PC-9 (cell line): Measurements from ENCODE around the gene SAMD11. TPM values are rescaled to one million over a fixed set of nuclear protein-coding genes. Genes with fewer than 3 reads are reported as not detected.
A peak's percentile ranks its signal among the peaks of the same experiment; 100 is the strongest.

Source experiments
- BruUV-seq: library from RNA; stranded (reverse); fragments of 400-500 nt; replicated peaks from 2 replicates; lab custom pipeline; 2021; lab: Mats Ljungman, UMichigan
- CTCF ChIA-PET: fragments of 300-600 bp; sonication (Branson Sonifier 250); formaldehyde crosslinking; loops from one replicate; lab custom pipeline; 2022; ENCODE audit warnings: antibody characterized with exemption; lab: Charles Lee
- POLR2A ChIA-PET: fragments of 300-600 bp; sonication (Branson Sonifier 250); formaldehyde crosslinking; loops from one replicate; lab custom pipeline; 2022; ENCODE audit warnings: antibody characterized with exemption; ENCODE audit not compliant: unreplicated experiment; lab: Charles Lee
- DNase-seq, 2 experiments: peaks; one replicate each; pipeline versions ENCODE4 v3.0.0 to v3.0.0-alpha.2; 2015 to 2022; ENCODE audit warnings: mixed read lengths in 1 of 2
- H2AFZ ChIP-seq: fragments of 200-600 bp; sonication (generic); 2 replicates; pipeline ENCODE4 v1.8.1; 2017; ENCODE audit warnings: antibody characterized with exemption
- H3F3A ChIP-seq: fragments of 200-600 bp; sonication (generic); 2 replicates; pipeline ENCODE4 v1.8.1; 2017; ENCODE audit warnings: antibody characterized with exemption, mild to moderate bottlenecking, low read depth; ENCODE audit not compliant: insufficient read depth
- H3K27ac ChIP-seq: fragments of 200-600 bp; sonication (generic); 2 replicates; pipeline ENCODE4 v1.6.1; 2016; ENCODE audit warnings: mixed run types
- H3K27me3 ChIP-seq: fragments of 200-600 bp; sonication (generic); 2 replicates; pipeline ENCODE4 v1.6.1; 2016; ENCODE audit warnings: low read depth, mixed run types; ENCODE audit not compliant: insufficient read depth
- H3K36me3 ChIP-seq: fragments of 200-600 bp; sonication (generic); 2 replicates; pipeline ENCODE4 v1.6.1; 2016; ENCODE audit warnings: low read depth, mixed run types
- H3K4me1 ChIP-seq: fragments of 200-600 bp; sonication (generic); replicated peaks from 2 replicates; pipeline ENCODE4 v1.6.1; 2016; ENCODE audit warnings: mixed run types; ENCODE audit not compliant: insufficient read depth
- H3K4me2 ChIP-seq: fragments of 200-600 bp; sonication (generic); 2 replicates; pipeline ENCODE4 v1.6.1; 2017; ENCODE audit warnings: mixed run types
- H3K4me3 ChIP-seq: fragments of 200-600 bp; sonication (generic); 2 replicates; pipeline ENCODE4 v1.6.1; 2016; ENCODE audit warnings: mixed run types
- H3K79me2 ChIP-seq: fragments of 200-600 bp; sonication (generic); 2 replicates; pipeline ENCODE4 v1.6.1; 2017; ENCODE audit warnings: low read depth, mixed run types
- H3K9me2 ChIP-seq: fragments of 200-600 bp; sonication (generic); 2 replicates; pipeline ENCODE4 v1.8.1; 2017; ENCODE audit warnings: mild to moderate bottlenecking; ENCODE audit not compliant: insufficient read depth
- H3K9me3 ChIP-seq: fragments of 200-600 bp; sonication (generic); 2 replicates; pipeline ENCODE4 v1.8.1; 2016; ENCODE audit warnings: low read depth; ENCODE audit not compliant: insufficient read depth
- H4K20me1 ChIP-seq: fragments of 200-600 bp; sonication (generic); 2 replicates; pipeline ENCODE4 v1.8.1; 2017; ENCODE audit not compliant: insufficient read depth
- EZH2 ChIP-seq: fragments of 200-600 bp; sonication (generic); IDR thresholded peaks from 2 replicates; pipeline ENCODE4 v1.8.0; 2017; ENCODE audit warnings: antibody characterized with exemption, low read depth
- intact Hi-C: fragments of 100-400 bp; cut with micrococcal nuclease; formaldehyde crosslinking; loops from one replicate; pipeline ENCODE4 v1.10.0; 2022; ENCODE audit not compliant: unreplicated experiment
- total RNA-seq: library from RNA; stranded (reverse); gene quantifications from 2 replicates; pipeline ENCODE4 v1.2.3, GENCODE V29; 2021
- TF ChIP-seq, protein P1 (sequence below): fragments of 200-600 bp; sonication (generic); conservative IDR thresholded peaks from 2 replicates; pipeline ENCODE4 v1.6.1; 2017; ENCODE audit warnings: mixed run types, antibody characterized with exemption, mild to moderate bottlenecking, moderate library complexity

Gene SAMD11
- total RNA-seq, 1 experiment from 2014 or later: 0.59 TPM

DNA sequence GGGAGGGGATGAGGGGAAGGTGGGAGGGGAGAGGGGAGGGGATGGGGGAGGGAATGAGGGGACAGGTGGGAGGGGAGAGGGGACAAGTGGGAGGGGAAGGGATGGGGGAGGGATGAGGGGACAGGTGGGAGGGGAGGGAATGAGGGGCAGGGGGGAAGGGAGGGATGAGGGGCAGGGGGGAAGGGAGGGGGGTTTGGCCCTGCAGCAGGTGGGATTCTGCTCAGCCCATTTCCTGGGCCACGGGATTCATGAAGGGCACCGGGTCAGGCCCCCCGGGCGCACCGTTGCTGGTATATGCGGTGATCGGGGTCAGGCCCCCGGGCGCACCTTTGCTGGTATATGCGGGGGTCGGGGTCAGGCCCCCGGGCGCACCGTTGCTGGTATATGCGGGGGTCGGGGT is 15.1 kb upstream of the SAMD11 start:
- no peak overlapping the region for H3K4me3 ChIP-seq
- H3F3A ChIP-seq: peaks cover 29% of the 10 kb centered on the region
- ChIA-PET CTCF (no interaction called here), POLR2A (no interaction called here)
- H3K79me2 ChIP-seq: no peaks in the 10 kb centered on the region
- H3K9me2 ChIP-seq: no peaks in the 10 kb centered on the region
- no peak overlapping the region for H3K27ac ChIP-seq
- TF ChIP-seq EZH2: no peak
- TF ChIP-seq, protein P1, sequence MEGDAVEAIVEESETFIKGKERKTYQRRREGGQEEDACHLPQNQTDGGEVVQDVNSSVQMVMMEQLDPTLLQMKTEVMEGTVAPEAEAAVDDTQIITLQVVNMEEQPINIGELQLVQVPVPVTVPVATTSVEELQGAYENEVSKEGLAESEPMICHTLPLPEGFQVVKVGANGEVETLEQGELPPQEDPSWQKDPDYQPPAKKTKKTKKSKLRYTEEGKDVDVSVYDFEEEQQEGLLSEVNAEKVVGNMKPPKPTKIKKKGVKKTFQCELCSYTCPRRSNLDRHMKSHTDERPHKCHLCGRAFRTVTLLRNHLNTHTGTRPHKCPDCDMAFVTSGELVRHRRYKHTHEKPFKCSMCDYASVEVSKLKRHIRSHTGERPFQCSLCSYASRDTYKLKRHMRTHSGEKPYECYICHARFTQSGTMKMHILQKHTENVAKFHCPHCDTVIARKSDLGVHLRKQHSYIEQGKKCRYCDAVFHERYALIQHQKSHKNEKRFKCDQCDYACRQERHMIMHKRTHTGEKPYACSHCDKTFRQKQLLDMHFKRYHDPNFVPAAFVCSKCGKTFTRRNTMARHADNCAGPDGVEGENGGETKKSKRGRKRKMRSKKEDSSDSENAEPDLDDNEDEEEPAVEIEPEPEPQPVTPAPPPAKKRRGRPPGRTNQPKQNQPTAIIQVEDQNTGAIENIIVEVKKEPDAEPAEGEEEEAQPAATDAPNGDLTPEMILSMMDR: no peak
- no TSS peak for BruUV-seq
- no peaks in the 10 kb centered on the region for H3K36me3 ChIP-seq
- no peaks in the 10 kb centered on the region for H3K27me3 ChIP-seq
- no peak for DNase-seq
- H3K9me3 ChIP-seq: no peaks in the 10 kb centered on the region
- peaks cover 27% of the 10 kb centered on the region for H3K4me1 ChIP-seq
- no peak overlapping the region for H3K4me2 ChIP-seq
- intact Hi-C loops: no loop called here
- no peak overlapping the region for H2AFZ ChIP-seq
- no peaks in the 10 kb centered on the region for H4K20me1 ChIP-seq

DNA sequence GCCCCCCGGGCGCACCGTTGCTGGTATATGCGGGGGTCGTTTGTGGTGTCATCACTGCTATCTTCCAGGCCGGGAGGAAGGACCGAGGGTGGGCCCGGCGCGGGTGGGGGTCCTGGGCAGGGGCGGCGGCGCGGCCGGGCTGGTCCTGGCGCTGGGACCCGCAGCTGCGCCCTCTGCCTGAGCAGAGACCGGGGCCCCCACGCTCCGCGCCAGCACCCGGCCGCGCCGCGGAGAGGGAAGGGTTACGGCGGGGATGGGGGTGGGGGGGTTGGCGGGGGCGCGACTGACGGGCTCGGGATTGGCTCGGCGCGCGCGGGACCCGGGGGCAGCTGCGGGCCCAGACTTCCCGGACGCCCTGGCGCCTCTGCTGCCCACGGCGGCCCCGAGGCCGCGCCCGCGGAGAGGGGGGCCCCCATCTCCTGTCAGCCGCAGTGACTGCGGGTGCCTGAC is 13.8 kb upstream of the SAMD11 start:
- no peaks in the 10 kb centered on the region for H3K9me3 ChIP-seq
- H3K36me3 ChIP-seq: no peaks in the 10 kb centered on the region
- no TSS peak for BruUV-seq
- ChIA-PET CTCF (no interaction called here), POLR2A (no interaction called here)
- no peak overlapping the region for H3K4me2 ChIP-seq
- no peaks in the 10 kb centered on the region for H3K9me2 ChIP-seq
- intact Hi-C loops: no loop called here
- no peaks in the 10 kb centered on the region for H4K20me1 ChIP-seq
- no peak for DNase-seq
- H3F3A ChIP-seq: peaks cover 29% of the 10 kb centered on the region
- H3K27ac ChIP-seq: no peak overlapping the region
- H3K27me3 ChIP-seq: peaks cover 5% of the 10 kb centered on the region; the same call in 1 of the 2 replicates
- no peak overlapping the region for H2AFZ ChIP-seq
- peaks cover 27% of the 10 kb centered on the region for H3K4me1 ChIP-seq
- TF ChIP-seq EZH2: no peak
- TF ChIP-seq, protein P1: no peak
- no peaks in the 10 kb centered on the region for H3K79me2 ChIP-seq
- H3K4me3 ChIP-seq: no peak overlapping the region

DNA sequence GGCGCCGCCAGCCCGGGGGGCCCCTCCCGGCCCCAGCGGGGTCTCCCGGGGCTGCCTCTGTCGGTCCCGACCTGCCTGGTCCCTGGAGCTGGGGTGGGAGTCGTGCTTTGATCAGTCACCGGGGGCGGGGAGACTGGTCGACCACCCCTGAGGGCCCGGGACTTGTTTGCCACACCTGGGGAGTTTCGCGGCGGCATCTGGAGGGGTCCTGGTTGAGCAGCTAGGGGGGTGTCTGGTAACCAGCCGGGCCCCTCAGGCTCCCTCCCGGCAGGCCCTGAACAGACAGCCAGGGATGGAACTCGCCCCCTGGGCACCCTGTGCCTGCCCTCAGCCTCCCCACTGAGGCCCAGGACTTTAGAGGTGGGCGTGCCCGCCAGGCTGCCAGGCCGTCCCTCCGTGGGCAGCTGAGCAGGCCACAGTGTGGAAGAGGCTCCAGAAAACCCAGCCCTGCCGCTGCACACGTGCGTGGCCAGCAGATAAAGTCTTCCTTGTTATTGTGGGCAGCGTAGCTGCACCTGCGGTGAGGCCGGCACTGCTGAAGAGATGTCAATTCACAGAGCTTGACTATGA is 13.3 kb upstream of the SAMD11 start:
- H3K9me3 ChIP-seq: no peaks in the 10 kb centered on the region
- no peak overlapping the region for H3K27ac ChIP-seq
- peaks cover 10% of the 10 kb centered on the region; the same call in 1 of the 2 replicates for H3K27me3 ChIP-seq
- H3K9me2 ChIP-seq: no peaks in the 10 kb centered on the region
- H3K36me3 ChIP-seq: no peaks in the 10 kb centered on the region
- no peak overlapping the region for H2AFZ ChIP-seq
- ChIA-PET CTCF (no interaction called here), POLR2A (no interaction called here)
- no peak overlapping the region; the same call in 1 of the 2 replicates for H3K4me2 ChIP-seq
- H3F3A ChIP-seq: peaks cover 27% of the 10 kb centered on the region
- intact Hi-C loops: no loop called here
- no TSS peak for BruUV-seq
- no peaks in the 10 kb centered on the region for H3K79me2 ChIP-seq
- DNase-seq: peak in 1 of 2 experiments; percentile 30
- H4K20me1 ChIP-seq: no peaks in the 10 kb centered on the region
- TF ChIP-seq, protein P1: no peak
- TF ChIP-seq EZH2: no peak
- H3K4me3 ChIP-seq: no peak overlapping the region
- peaks cover 27% of the 10 kb centered on the region for H3K4me1 ChIP-seq
